Activated CD8-positive, alpha-beta memory T cell treated with anti-CD3 and anti-CD28 coated beads, Interleukin-2, amount 10 ng/mL, durations not matched to agents 7 days and 5 days (primary cell): ENCODE data around the gene SLIT3. TPM values are rescaled to one million over a fixed set of nuclear protein-coding genes. Genes with fewer than 3 reads are reported as not detected.

Experiments used
- ATAC-seq: fragments of 150-1000 bp; cut with Tn5 transposase; one replicate; pipeline ENCODE4 v1.10.0; 2021; ENCODE audit warnings: moderate library complexity
- CTCF ChIA-PET: fragments of 350-600 bp; sonication (Branson Sonifier 250); formaldehyde crosslinking; loops from one replicate; lab custom pipeline; 2021; ENCODE audit warnings: antibody characterized with exemption; lab: Charles Lee
- DNase-seq: peaks from one replicate; pipeline ENCODE4 v3.0.0-alpha.2; 2020
- H3K27ac Mint-ChIP-seq: one replicate; pipeline ENCODE4 v1.8.0; 2021; ENCODE audit warnings: mild to moderate bottlenecking, mixed read lengths
- H3K27me3 Mint-ChIP-seq: one replicate; pipeline ENCODE4 v1.8.0; 2021; ENCODE audit warnings: mixed read lengths
- H3K36me3 Mint-ChIP-seq: one replicate; pipeline ENCODE4 v1.8.0; 2021; ENCODE audit warnings: mild to moderate bottlenecking, mixed read lengths
- H3K4me1 Mint-ChIP-seq: one replicate; pipeline ENCODE4 v1.8.0; 2021; ENCODE audit warnings: mixed read lengths
- H3K4me3 Mint-ChIP-seq: one replicate; pipeline ENCODE4 v1.8.0; 2021; ENCODE audit warnings: mild to moderate bottlenecking, moderate library complexity, mixed read lengths
- H3K9me3 Mint-ChIP-seq: one replicate; pipeline ENCODE4 v1.8.0; 2022; ENCODE audit warnings: low read depth, mixed read lengths
- total RNA-seq, 2 experiments: library from RNA; stranded (reverse); gene quantifications; one replicate each; pipeline ENCODE4 v1.2.3, GENCODE V29; 2021

SLIT3 gene
- total RNA-seq, 2 experiments from 2014 or later, result 0.09 TPM; not detected in 1

DNA sequence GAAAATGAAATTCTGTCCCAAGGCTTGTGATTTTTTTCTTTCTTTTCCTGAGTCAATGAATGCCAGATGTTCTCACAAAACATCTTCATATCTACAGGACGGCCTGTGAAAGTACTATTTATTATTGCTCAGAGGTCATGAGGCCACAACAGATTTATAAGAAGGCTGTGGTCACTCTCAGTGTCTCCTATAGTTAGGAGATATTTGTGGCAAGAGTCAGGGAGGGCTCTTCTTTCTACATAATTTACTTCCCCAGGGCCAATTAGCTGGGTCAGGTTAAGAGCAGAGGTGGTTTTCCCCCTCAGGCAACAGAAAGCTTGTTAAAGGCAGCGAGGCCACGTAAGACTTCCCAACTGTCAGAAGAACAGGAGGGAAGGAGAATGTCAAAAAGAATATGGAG lies 248.7 kb downstream of the SLIT3 start:
- Mint-ChIP-seq H3K4me3 (no peak overlapping the region), H3K27me3 (peaks cover 3% of the 10 kb centered on the region), H3K9me3 (no peaks in the 10 kb centered on the region), H3K36me3 (no peaks in the 10 kb centered on the region), H3K27ac (no peak overlapping the region), H3K4me1 (no peaks in the 10 kb centered on the region)
- no peak for DNase-seq
- CTCF ChIA-PET, result no interaction called here
- no peak for ATAC-seq

DNA sequence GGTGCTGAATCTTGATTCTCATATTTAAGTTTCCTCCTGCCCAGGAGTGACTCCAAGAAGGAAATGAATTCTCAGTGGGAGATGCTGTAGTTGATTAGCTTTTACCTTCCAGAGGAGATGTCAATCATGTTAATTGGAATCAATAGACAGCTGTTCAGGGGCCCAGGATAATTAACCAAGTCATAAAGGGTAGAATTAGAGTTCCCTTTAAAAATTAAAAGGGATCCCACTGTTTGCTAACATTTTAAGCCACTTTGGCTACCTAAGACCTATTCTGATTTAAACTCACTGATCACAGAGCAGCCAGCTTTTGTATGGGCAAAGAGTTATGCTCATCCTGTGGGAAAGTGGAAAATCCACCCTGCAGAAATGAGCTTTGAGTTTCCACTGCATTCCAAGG lies 249.6 kb downstream of the SLIT3 start:
- DNase-seq, result no peak
- Mint-ChIP-seq H3K4me1 (no peaks in the 10 kb centered on the region), H3K36me3 (no peaks in the 10 kb centered on the region), H3K9me3 (no peaks in the 10 kb centered on the region), H3K27ac (no peak overlapping the region), H3K27me3 (peaks cover 3% of the 10 kb centered on the region), H3K4me3 (no peak overlapping the region)
- CTCF ChIA-PET, result no interaction called here
- no peak for ATAC-seq

DNA sequence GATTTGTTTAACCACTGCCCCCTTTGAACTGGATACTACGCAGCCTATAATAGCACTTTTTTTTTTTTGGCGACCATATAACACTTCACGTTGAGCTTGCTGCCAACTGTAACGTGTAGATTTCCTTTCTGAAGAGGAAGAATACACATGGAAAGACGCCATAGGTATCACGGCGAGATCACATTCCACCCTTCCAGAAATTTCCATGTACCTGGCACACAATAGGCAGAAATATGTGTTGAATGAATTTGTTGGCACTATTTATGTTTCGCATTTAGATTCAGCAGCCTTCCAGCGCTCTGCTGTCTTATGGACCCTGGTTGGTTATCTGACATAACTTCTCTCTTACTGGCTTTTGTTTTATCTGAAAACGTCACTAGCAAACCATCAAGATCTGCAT lies 250.3 kb downstream of the SLIT3 start:
- CTCF ChIA-PET, result no interaction called here
- no peak overlapping the region for H3K27ac Mint-ChIP-seq
- no peaks in the 10 kb centered on the region for H3K36me3 Mint-ChIP-seq
- ATAC-seq, result no peak
- peaks cover 3% of the 10 kb centered on the region for H3K27me3 Mint-ChIP-seq
- DNase-seq, result no peak
- H3K9me3 Mint-ChIP-seq, result no peaks in the 10 kb centered on the region
- no peaks in the 10 kb centered on the region for H3K4me1 Mint-ChIP-seq
- no peak overlapping the region for H3K4me3 Mint-ChIP-seq

DNA sequence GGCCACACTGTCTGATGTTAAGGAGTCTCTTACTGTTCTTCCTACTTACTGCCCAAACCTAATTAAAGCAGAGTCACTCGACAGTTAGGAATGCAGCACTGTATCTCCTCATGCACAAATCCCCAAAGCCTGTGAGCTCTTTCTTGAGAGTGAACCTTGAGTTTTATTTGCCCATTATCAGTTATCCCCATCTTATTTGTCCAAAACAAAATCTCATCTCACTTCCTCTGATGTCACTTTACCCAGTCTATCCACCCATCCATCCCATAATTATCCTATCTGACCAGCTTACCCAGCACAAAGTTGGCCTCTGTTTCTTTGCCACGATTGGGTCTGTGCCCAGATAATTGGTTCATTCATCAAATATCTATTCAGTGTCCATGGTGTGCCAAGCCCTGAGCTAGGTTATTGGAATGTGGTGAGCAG lies 250.8 kb downstream of the SLIT3 start:
- H3K36me3 Mint-ChIP-seq, result no peaks in the 10 kb centered on the region
- no peak overlapping the region for H3K4me3 Mint-ChIP-seq
- CTCF ChIA-PET, result no interaction called here
- ATAC-seq (no peak), DNase-seq (no peak)
- peaks cover 3% of the 10 kb centered on the region for H3K27me3 Mint-ChIP-seq
- H3K4me1 Mint-ChIP-seq, result no peaks in the 10 kb centered on the region
- no peaks in the 10 kb centered on the region for H3K9me3 Mint-ChIP-seq
- H3K27ac Mint-ChIP-seq, result no peak overlapping the region

DNA sequence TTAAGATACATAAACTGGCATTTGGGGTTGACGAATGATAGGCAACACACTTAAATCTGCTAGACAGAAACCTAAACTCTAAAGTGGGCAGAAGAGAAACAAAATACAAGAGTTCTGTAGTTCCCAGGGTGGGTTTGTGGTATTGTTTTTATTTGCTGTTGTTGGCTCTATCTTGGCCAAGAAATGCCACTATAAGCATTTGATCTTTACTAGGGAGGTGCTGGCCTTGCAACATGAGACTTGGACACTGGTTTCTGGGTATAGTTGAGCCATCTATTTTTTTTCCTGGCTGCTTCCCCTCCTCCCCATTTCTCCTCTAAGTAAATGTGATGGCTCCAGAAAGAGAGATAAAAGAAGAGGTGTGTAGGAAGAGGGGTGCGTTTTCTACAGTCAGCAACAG lies 251.2 kb downstream of the SLIT3 start:
- Mint-ChIP-seq H3K4me1 (no peaks in the 10 kb centered on the region), H3K36me3 (no peaks in the 10 kb centered on the region), H3K27me3 (peaks cover 3% of the 10 kb centered on the region), H3K9me3 (no peaks in the 10 kb centered on the region), H3K27ac (no peak overlapping the region), H3K4me3 (no peak overlapping the region)
- no peak for DNase-seq
- CTCF ChIA-PET, result no interaction called here
- no peak for ATAC-seq

DNA sequence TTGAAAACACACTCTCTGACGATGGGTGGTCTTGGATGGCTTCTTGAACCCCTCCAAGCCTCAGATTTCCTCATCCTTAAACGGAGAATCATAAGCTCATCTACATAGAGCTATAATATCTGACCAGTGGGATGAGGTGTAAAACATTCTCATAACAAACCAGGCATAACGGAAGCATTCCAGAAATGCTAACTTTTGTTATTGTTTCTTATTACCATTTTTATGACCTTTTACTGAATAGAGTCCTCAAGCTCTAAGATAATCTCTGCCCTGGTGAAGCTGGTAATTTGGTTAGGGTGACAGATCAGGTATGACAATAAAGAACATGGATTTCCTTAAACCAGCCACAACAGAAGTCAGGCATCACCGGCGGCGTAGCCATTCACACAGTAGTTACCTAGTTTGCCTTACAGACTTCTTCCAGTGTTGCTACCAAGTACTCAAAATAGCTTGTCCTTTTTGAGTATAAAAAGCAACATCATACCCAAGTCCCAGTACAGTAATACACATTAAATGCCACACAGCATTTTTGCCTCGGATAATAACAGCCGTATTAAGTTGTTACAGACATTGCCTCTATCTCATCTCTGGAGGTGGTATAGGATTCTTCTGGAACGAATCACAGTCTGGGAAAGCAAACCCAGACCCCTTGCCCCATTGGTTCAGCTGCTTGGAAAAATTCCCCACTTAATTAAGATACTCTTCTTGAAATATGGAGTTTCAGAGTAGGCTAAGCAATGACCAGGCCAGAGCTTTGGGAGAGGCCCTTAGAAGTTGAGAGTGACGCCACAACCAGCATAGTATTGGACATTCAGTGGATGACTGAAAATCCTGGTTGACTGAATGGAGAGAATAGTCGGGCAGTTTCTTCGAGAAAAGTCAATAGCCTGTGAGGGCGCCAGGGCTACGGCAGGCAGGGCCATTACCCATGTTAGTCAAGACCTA lies 252.5 kb downstream of the SLIT3 start:
- Mint-ChIP-seq H3K4me1 (no peaks in the 10 kb centered on the region), H3K36me3 (no peaks in the 10 kb centered on the region), H3K27ac (no peak overlapping the region), H3K27me3 (peaks cover 3% of the 10 kb centered on the region), H3K9me3 (no peaks in the 10 kb centered on the region), H3K4me3 (no peak overlapping the region)
- ATAC-seq (no peak), DNase-seq (no peak)
- CTCF ChIA-PET, result no interaction called here

GRCh38 chr5:169044962-169045361 lies 256.0 kb downstream of the SLIT3 start:
- Mint-ChIP-seq H3K36me3 (no peaks in the 10 kb centered on the region), H3K27me3 (no peaks in the 10 kb centered on the region), H3K9me3 (no peaks in the 10 kb centered on the region), H3K27ac (no peak overlapping the region), H3K4me1 (no peaks in the 10 kb centered on the region), H3K4me3 (no peak overlapping the region)
- no peak for DNase-seq
- ATAC-seq, result no peak
- CTCF ChIA-PET, result no interaction called here

DNA sequence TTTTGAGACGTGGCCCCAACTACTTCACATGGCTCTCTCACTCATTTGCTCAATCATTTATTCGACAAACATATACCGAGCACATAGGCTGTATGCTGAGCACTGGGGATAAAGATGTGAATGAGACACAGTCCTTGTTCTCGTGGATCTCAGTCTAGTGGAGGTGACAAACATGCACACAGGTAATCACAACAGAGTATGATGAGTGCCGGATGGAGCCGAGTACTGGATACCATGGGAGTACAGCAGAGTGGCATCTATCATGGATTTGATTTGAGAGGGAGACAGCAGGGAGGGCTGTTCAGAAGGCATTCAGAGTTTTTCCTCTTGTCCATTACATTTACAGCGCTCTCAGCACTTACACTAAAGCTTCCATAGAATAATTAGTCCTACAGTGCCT lies 259.8 kb downstream of the SLIT3 start:
- no peak overlapping the region for H3K4me3 Mint-ChIP-seq
- CTCF ChIA-PET, result no interaction called here
- no peaks in the 10 kb centered on the region for H3K27me3 Mint-ChIP-seq
- ATAC-seq (no peak), DNase-seq (no peak)
- no peaks in the 10 kb centered on the region for H3K36me3 Mint-ChIP-seq
- H3K9me3 Mint-ChIP-seq, result no peaks in the 10 kb centered on the region
- H3K27ac Mint-ChIP-seq, result no peak overlapping the region
- no peaks in the 10 kb centered on the region for H3K4me1 Mint-ChIP-seq

DNA sequence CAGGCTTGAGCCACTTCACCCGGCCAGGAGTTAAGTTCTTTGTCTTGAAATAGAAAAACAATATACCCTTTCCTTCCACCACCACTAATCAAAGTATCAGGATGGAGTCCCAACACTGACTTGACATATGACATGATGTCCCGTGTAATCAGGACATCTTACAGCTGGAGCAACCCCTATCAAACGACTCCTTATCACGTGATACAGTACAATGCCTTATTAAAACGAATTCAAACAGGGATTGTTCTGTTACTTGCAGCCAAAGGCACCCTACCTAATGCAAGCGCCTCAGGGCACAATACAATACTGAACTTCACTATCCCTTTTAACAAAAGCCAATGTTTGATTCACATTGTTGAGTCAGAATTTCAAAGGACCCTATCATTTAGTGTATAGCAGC lies 261.3 kb downstream of the SLIT3 start:
- Mint-ChIP-seq H3K36me3 (no peaks in the 10 kb centered on the region), H3K27me3 (no peaks in the 10 kb centered on the region), H3K9me3 (no peaks in the 10 kb centered on the region), H3K4me3 (no peak overlapping the region), H3K27ac (no peak overlapping the region), H3K4me1 (no peaks in the 10 kb centered on the region)
- ATAC-seq (no peak), DNase-seq (no peak)
- CTCF ChIA-PET, result no interaction called here

DNA sequence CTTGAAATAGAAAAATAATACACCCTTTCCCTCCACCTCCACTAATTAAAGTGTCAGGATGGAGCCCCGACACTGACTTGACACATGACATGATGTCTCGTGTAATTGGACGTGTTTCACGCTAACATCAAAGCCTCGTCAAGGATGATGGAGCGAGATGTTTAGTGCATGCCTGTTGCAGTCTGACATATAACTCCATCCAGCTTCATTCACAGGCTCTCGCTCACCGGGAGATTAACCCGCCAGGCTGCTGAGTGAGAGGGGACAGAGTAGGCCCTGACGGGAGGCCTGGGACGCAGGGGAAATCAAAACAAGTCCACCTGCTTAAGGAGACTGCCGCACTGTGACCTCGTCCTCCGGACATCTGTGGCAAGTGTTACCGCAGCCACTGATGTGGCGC lies 263.5 kb downstream of the SLIT3 start:
- ATAC-seq (no peak), DNase-seq (no peak)
- H3K27ac Mint-ChIP-seq, result no peak overlapping the region
- no peaks in the 10 kb centered on the region for H3K27me3 Mint-ChIP-seq
- no peak overlapping the region for H3K4me3 Mint-ChIP-seq
- peaks cover 4% of the 10 kb centered on the region for H3K9me3 Mint-ChIP-seq
- no peaks in the 10 kb centered on the region for H3K4me1 Mint-ChIP-seq
- no peaks in the 10 kb centered on the region for H3K36me3 Mint-ChIP-seq
- CTCF ChIA-PET, result no interaction called here

DNA sequence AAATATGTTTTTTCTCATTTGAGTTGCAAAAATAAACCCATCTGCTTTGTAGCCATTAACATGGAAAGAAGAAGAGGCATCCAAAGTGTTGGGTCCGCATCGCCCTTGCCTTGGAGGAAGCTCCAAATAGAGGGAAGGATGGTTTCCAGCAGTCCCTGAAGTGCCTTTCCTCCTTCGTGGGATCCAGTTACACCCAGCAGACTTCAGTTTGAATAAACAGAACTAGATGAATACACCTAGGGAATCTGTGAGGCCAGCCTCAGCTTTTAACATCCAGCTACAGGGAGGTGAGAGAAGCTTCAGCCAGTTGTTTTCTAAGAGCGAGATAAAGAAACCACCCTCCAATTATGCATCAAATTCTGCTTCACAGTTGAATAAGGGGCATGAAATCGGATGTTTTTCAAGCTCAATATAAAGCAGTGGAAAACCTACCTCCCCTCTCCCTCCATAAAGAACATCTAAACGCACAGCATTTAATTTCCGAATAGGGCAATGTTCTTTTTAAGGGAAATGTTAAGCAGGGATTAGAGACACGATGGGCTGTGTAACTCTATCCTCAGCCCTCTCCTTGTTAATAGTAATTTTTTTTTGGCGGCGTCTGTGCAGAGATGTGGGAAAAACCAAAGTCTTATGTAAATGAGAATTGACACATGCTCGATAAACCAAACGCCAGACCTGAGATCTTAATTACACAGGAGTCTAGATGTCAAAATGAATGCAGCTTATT lies 264.7 kb downstream of the SLIT3 start:
- Mint-ChIP-seq H3K4me1 (no peaks in the 10 kb centered on the region), H3K36me3 (no peaks in the 10 kb centered on the region), H3K9me3 (peaks cover 4% of the 10 kb centered on the region), H3K27me3 (no peaks in the 10 kb centered on the region), H3K27ac (no peak overlapping the region), H3K4me3 (no peak overlapping the region)
- DNase-seq, result no peak
- ATAC-seq, result no peak
- CTCF ChIA-PET, result no interaction called here

DNA sequence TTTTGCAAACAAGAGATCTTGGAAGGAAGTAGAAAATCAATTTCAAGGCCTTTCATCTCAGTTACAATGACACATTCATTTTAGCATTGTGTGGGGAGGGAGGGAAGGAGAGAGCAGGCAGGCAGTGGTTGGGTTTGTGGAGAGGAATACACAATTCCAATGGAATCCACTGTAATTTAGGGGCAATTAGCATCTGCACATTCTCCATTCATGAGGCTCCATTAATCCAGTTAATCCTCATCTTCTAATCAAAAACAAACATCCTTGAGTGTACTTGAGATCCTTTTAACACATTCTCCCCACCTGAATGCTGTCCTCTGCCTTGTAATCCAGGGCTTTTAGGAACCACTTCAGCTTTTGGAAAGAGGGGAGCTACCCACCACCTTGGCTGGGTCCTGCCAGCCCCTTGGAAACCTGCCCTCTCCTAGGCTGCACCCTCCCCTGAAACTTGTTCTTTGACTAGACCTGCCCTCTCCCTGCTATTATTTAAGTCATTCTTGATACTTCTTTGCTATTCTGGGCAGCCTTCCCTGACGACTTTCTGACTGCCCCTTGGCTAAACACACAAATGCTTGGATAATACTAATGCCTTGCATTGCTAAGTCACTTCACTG lies 271.2 kb downstream of the SLIT3 start:
- no peak for ATAC-seq
- Mint-ChIP-seq H3K9me3 (peaks cover 4% of the 10 kb centered on the region), H3K4me3 (no peak overlapping the region), H3K27ac (no peak overlapping the region), H3K4me1 (no peaks in the 10 kb centered on the region), H3K27me3 (peaks cover 16% of the 10 kb centered on the region), H3K36me3 (no peaks in the 10 kb centered on the region)
- DNase-seq, result no peak
- CTCF ChIA-PET, result no interaction called here

DNA sequence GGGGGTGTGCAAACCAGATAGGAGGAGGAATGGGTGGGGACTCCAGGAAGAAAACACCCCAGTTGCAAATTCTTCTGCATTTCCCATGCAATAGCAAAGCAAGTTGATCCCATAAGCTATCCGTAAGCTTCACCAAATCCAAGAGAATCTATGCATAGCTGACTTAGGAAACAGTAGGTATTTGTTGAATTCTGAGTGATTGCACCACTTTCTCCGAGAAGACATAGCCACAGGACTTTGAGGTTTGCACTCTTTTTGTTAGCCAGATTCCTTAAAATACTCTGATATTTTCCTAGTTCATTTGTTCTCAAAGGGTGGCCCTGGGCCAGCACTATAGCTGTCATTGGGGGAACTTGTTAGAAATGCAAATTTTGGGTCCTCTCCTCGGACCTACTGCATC lies 271.9 kb downstream of the SLIT3 start:
- H3K27me3 Mint-ChIP-seq, result peaks cover 22% of the 10 kb centered on the region
- H3K9me3 Mint-ChIP-seq, result peaks cover 4% of the 10 kb centered on the region
- no peak overlapping the region for H3K4me3 Mint-ChIP-seq
- ATAC-seq (no peak), DNase-seq (no peak)
- no peaks in the 10 kb centered on the region for H3K4me1 Mint-ChIP-seq
- CTCF ChIA-PET, result interaction anchor here (1.4 kb wide), 1 partner anchor 42 kb away, joined by 4 read pairs; no protein-coding TSS in a partner anchor
- no peak overlapping the region for H3K27ac Mint-ChIP-seq
- H3K36me3 Mint-ChIP-seq, result no peaks in the 10 kb centered on the region
